Activated CD8-positive, alpha-beta memory T cell treated with anti-CD3 and anti-CD28 coated beads for 24 hours (primary cell): Measurements from ENCODE around the gene MTX1.
"Not testable (repeated sequence)": the region's sequence is repeated elsewhere in the genome, so short reads cannot be mapped to it uniquely, and the experiment has no call there.

Experiments used
- DNase-seq: peaks from one replicate; pipeline ENCODE4 v3.0.0-alpha.2; 2020

Gene MTX1

DNA sequence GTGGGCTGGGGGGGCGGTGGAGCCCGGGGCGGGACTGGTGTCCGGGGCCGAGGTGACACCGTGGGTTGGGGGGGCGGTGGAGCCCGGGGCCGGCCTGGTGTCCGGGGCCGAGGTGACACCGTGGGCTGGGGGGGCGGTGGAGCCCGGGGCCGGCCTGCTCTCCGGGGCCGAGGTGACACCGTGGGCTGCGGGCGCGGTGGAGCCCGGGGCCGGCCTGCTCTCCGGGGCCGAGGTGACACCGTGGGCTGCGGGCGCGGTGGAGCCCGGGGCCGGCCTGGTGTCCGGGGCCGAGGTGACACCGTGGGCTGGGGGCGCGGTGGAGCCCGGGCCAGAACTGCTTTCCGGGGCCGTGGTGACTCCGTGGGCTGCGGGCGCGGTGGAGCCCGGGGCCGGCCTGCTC, 18.6 kb upstream of the MTX1 start:
- not testable (repeated sequence) for DNase-seq

- no peak for DNase-seq
Observed at GRCh38 chr1:155191904-155192303, 16.6 kb upstream of the MTX1 start.

GRCh38 chr1:155192346-155193274, 15.9 kb upstream of the MTX1 start:
- DNase-seq: no peak

DNA sequence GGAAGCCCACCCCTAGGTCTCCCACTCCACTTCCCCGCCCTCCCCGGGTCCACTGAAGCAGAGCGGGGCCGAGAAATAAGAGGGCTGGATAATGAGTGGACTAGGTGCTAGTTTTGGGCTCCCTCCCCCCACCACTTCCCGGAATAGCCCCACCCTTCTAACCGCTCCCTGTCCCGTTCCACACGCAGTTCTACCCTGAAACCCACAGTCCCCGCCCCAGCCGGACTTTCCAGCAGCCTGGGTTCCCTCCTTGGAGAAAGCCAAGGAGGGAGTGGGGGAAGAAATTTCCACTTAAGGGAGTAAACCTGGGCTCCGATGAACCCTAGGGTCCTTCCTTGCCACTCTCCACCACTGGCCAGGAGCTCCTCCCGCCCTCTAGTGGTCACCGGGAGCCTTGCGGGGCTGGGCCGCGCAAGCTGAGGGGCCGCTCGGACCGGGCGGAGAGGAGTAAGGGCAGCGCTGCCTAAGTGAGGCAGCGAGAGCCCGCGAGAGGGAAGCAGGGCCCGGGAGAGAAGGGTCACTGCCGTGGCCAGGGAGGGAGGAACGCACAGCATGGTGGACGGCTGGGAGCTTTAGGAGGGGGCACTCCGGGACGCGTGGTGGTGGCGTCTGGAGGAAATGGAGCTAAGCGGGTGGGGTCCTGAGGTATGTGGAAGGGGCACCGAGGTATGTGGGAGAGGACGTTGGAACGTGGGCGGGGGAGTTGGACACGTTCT, 15.1 kb upstream of the MTX1 start:
- DNase-seq: peak; percentile 94

DNA sequence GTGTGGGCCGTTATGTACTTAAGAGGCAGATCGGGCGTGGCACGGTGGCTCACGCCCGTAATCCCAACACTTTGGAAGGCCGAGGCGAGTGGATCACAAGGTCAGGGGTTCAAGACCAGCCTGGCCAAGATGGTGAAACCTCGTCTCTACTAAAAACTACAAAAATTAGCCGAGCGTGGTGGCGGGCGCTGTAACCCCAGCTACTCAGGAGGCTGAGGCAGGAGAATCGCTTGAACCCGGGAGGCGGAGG, 14.6 kb upstream of the MTX1 start:
- not testable (repeated sequence) for DNase-seq

DNA sequence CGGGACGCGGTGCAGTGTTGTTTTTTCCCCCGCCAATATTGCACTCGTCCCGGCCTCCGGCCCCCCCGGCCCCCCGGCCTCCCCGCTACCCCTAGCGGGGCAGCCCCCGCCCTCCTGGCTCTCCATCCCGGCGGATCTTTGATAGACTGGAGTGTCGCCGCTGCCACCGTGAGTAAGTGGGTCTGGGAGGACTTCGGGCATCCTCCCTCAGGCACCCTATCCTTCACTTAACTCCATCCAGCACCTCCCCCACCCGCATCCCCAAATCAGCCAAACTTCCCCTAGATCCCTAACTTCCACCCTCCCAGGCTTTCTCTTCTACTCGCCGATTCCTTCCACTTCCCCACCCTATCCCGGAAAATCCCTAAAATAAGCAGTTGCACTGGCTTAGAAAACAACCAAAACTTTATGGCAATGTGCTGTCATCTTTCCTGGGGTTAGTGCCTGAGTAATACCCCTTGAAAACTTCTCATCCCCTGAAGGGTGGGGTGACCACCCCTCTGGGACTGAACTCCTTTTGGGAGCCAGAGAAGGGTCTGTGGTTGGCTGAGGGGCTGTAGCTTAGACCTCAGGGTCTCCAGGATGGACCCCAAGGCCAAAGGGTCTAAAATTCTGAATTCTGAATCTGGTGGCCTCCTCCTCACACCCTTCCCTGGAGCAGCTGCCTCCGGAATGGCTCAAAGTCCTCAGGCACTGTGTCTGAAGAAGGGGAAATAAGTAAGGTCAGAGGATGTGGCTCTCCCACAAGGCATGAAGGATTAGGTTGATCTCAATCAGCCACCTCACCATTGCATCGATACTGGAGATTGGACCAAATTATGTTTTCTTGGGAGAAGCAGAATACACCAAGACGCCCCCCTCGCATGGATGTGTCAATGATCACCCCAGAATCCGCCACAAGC, 13.0 kb upstream of the MTX1 start:
- DNase-seq: no peak

GRCh38 chr1:155196103-155196892, 12.2 kb upstream of the MTX1 start:
- DNase-seq: no peak

GRCh38 chr1:155196893-155197638, 11.4 kb upstream of the MTX1 start:
- no peak for DNase-seq

DNA sequence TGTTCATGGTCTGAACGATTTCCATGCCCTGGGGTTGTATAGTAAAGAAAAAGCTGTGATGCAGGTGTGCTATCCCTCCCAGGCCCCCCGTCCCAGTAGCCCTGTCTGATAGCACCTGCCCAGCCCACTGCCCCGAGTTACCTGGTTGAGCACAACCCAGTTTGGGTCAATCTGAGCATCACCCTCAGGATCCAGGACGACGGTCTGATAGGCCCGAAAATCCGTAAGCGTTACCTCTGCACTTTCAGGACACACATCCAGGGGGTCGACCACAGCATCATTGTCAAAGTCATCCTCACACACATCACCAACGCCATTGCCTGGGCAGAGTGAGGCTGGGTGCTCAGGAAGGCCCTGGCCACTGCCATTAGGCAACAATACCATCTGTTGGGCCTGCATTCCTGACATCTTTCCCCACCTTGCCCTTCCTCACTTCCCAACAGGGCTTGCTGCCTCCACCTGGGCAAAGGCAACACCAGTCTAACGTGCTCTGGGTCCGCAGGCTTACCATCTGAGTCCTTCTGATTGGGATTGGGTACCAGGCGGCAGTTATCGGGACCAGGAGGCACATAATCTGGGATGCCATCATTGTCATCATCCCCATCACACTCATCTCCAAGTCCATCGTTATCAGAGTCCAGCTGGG, 10.5 kb upstream of the MTX1 start:
- DNase-seq: no peak

DNA sequence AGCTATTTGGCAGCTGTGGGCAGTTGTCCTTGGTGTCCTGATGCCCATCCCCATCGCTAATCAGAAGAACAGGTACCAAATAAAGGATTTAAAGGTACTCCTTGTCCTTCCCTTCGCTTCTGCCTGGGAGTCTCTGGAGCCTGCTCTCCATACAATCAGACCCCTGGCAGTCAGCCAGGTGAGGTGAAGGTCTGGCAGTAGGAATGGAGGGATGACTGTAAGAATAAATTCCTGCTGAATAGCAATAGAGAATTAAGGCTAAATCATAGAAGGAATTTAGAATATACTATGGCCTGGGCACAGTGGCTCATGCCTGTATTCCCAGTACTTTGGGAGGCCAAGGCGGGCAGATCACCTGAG, 10.0 kb upstream of the MTX1 start:
- DNase-seq: no peak

DNA sequence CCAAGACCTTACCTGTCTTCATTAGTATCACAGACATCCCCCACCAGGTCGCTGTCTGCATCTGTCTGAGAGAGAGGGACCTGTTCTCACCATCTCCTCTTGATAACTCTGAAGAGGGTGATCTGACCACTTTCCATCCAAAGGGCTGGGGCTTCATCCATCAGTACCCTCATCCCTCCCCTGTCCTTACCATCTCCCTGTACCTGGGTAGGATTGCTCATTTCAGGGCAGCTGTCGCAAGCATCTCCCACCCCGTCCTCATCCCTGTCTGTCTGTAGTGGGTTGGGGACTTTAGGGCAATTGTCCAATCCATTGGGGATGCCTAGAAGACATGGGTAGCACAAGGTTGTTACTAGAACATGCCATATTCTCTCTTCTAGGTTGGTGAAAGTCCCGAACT, 8.7 kb upstream of the MTX1 start:
- no peak for DNase-seq

- DNase-seq: no peak
Observed at GRCh38 chr1:155200920-155201319, 7.6 kb upstream of the MTX1 start.

GRCh38 chr1:155202198-155202597, 6.3 kb upstream of the MTX1 start:
- no peak for DNase-seq

DNA sequence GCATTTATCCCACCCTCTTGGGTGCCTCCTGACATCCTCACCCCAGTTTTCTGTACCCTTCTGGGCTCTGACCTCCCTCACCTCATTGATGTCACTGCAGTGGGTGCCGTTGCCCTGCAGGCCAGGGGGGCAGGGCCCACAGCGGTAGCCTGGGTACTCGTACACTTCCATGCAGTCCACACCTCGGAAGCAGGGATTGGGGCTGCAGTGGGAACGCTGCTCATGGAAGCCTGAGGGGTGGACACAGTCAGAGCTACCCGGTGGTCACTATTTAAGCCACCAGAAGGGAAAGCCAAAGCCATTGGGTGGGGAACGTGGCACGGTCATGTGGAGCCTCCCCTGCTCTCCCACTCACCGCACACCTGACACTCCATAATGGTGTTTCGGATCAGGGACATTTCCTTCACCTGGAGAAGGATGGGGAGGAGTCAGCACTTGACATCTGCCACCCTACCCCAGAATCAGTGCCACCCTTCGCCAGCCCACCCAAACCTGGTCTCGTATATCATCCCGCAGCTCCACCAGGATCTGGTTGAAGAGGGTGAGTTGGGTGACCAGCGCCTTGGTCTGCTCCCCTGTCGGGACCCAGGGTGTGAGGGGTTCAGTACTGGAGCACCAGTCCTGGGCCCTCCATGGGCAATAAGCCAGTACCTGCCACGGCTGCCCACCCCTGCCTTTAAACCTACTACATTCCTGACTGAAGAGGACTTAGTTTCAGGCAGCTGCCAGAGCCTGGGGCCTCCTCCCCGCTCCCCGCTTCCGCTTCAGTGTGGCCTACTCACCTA, 5.6 kb upstream of the MTX1 start:
- no peak for DNase-seq

- DNase-seq: no peak
Observed at GRCh38 chr1:155205035-155205434, 3.5 kb upstream of the MTX1 start.

DNA sequence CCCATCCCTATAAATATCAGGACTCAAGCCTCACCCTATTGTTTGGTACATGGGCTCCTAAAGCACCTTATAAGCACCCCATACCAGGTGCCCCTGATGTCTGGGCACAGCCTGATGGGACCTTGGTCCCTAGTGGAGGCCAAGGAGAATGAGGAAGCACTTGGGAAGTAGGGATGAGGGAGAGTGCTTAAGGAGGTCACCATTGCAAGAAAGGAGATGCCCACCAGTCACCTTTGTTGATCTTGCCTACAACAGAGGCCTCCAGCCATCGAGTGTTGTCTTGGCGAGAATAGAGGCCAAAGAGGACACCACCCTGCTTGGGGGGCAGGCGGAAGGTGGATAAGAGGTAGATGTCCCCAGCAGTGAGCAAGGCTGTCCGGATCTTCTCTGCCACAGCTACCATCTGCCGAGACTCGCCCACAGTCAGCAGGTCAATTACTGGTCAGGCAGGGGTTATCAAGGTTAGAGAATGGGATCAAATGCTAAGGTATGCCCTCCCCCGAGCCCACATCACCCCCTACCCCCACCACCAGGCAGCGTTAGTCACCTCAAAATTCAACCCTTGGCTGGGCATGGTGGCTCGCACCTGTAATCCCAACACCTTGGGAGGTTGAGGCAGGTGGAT, 2.4 kb upstream of the MTX1 start:
- no peak for DNase-seq

DNA sequence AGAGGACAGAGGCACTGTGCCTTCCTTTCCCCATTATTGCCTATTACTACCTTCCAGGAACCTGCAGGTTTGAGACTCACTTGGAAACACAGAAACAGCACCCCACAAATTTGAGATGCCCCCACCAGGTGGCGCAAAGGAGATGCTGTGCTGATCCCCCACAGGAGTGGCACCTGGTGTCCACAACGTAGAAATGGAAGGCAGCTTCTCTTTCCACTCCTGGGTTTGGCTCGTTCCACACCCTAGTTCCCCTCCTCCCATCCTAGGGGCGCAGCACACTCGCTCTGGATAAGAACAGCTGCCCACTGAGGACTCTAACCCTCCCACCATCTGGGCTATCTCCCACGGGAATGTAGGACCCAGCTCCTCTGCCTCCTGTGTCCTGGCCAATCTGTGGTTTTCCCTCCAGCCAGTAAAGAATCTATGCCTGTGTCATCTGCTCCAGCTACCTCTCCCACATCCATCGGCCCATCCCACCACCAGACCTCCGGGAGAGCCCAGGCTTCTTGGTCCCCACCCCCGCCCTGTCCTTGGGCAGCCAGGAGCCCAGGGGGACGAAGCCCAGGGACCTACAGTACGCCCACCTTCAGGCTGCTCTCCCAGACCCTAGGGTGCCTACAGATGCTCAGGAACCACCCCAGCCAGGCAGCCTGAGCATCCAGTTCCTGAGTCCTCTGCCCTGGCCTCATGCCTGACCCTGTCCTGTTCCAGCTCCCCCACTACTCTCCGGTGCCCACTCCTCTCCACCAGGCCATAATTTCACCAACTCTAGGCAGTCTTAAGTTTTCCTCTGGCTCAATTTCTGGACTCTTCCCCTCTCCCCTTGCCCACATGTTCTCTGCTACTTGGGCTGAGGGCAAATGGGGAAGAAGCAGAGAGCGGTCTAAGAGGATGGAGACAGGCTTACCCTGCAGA, 1.3 kb upstream of the MTX1 start:
- DNase-seq: peak; percentile 98

- no peak for DNase-seq
Observed at GRCh38 chr1:155207806-155208540, 522 bp upstream of the MTX1 start, which contains the start of gene THBS3. TSS of gene THBS3 (minus strand) at chr1:155207897. CDS start at chr1:155207876, 21 bp downstream.
